GM08714 (cell line): ENCODE results near the gene MPPED1.

Experiments
- H3K4me3 ChIP-seq: fragments of 200-500 bp; sonication (Bioruptor generic); 2 replicates; pipeline ENCODE4 v1.5.1; 2014; ENCODE audit warnings: mild to moderate bottlenecking, low read length, inconsistent platforms
- ZNF274 ChIP-seq: IDR thresholded peaks from 2 replicates; pipeline ENCODE4 v1.6.1; 2012; ENCODE audit warnings: mild to moderate bottlenecking, low read depth, low read length

MPPED1 gene

DNA sequence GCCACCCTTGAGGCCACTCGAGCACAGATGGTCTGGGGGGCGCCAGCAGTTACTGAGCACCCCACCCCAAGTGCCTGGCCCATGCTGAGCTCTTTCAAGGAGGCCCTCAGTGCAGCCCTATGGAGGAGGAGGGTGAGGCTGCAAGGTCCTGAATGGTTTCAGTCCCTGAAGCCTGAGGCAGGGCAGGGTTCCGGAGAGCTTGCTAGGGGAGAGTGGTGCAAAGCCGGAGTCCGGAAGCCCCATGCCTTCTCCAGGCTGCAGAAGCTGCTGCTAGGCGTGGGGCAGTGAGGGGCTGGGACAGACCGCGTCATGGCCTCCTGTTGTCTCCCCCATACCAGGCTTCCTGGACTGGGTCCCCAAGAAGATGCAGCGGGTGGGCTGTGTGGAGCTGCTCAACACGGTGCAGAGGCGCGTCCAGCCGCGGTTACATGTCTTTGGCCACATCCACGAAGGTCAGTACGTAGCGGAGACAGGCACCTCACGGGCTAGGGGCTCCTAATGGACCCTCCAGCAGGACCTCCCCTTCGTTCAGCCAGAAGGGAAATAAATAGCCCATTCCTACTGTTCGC lies 90.6 kb downstream of the MPPED1 start:
- H3K4me3 ChIP-seq = no peak overlapping the region
- no peak for TF ChIP-seq ZNF274

GRCh38 chr22:43504068-43504467 lies 92.3 kb downstream of the MPPED1 start:
- TF ChIP-seq ZNF274 = no peak
- H3K4me3 ChIP-seq = no peak overlapping the region

GRCh38 chr22:43504666-43505261 lies 93.0 kb downstream of the MPPED1 start:
- no peak overlapping the region for H3K4me3 ChIP-seq
- TF ChIP-seq ZNF274 = no peak

DNA sequence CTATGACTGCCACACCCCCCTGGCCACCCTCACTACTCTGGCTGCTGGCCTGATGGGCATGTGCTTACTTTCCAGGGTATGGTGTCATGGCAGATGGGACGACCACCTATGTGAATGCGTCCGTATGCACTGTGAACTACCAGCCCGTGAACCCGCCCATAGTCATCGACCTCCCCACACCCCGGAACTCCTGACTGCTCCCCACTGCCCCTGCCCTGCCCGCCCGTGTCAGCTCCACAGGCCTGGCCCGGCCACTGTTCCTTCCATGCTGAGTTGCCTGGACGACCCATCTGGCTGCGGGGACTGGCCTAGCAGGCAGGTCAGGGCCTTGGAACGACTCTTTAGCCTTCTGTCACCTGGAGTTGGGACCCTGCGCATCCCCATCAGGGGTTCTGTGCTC lies 93.6 kb downstream of the MPPED1 start:
- TF ChIP-seq ZNF274 = no peak
- H3K4me3 ChIP-seq = no peak overlapping the region

GRCh38 chr22:43505896-43506295 lies 94.1 kb downstream of the MPPED1 start:
- no peak for TF ChIP-seq ZNF274
- H3K4me3 ChIP-seq = no peak overlapping the region

GRCh38 chr22:43506487-43506886 lies 94.7 kb downstream of the MPPED1 start:
- H3K4me3 ChIP-seq = no peak overlapping the region
- TF ChIP-seq ZNF274 = no peak

DNA sequence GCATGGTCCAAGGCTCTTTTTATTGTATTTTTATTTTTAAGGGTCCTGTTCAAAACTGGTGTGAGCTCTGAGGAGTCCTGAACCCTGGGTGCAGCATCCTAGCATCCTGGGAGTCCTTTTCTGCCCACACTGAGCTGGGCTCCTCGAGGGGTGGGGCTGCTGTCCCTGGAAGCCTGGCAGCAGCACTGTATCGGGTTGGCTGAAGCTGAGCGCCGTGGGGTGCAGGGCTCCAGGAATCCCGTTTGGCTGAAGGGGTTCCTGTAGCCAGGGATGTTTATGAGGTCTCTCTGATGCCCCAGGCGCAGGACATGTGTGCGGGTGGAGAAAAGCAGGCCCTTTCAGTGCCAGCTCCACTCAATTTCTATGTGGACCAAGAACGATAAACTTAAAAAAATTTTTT lies 95.4 kb downstream of the MPPED1 start:
- TF ChIP-seq ZNF274 = no peak
- no peak overlapping the region for H3K4me3 ChIP-seq

DNA sequence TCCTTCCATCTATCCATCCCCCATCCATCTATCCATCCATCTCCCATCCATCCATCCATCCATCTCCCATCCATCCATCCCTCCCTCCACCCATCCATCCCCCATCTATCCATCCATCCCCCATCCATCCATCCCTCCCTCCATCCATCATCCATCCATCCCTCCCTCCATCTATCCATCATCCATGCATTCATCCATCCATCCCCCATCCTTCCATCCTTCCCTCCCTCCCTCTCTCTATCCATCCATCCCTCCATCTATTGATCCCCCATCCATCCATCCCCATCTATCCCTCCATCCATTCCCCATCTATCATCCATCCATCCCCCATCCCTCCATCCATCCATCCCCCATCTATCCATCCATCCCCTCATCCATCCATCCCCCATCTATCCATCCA lies 96.7 kb downstream of the MPPED1 start:
- no peak overlapping the region for H3K4me3 ChIP-seq
- TF ChIP-seq ZNF274 = no peak

GRCh38 chr22:43509337-43509736 lies 97.5 kb downstream of the MPPED1 start:
- no peak overlapping the region for H3K4me3 ChIP-seq
- TF ChIP-seq ZNF274 = no peak

DNA sequence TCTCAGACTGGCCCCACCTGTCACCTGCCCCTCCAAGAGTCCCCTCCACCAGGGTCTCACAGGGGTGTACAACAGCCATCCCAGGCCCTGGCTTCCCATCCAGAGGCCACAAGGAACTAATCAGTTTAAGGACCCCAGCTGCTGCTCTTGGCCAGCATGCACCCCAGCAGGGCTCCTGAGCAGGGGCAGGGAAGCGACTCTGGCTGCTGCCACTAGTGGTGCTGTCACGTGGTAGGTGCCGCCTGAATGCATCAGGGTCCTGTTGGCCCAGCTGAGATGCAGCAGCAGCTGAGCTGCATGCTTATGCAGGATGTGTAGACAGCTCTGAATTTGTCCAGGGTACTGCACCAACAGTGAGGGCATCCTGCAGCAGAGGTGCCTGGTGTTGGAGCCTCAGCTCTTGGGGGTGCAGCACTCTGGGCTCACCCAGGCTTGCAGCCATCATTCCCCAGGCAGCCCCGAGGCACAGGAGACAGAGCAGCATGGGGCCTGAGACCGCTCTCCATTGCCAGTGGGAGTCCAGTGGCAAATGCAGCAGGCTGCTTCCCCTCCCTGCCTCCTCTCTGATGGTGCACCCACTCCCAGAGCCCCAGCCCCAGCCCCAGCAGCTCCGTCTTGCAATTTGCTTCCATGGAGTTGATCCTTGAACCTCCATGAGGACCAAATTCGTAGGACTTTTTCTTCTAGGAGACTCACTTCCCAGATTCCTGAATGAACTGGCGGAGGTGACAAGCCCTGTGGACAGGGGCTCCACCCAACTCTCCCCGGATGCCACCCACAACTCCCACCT lies 98.7 kb downstream of the MPPED1 start:
- H3K4me3 ChIP-seq = no peak overlapping the region
- TF ChIP-seq ZNF274 = no peak

DNA sequence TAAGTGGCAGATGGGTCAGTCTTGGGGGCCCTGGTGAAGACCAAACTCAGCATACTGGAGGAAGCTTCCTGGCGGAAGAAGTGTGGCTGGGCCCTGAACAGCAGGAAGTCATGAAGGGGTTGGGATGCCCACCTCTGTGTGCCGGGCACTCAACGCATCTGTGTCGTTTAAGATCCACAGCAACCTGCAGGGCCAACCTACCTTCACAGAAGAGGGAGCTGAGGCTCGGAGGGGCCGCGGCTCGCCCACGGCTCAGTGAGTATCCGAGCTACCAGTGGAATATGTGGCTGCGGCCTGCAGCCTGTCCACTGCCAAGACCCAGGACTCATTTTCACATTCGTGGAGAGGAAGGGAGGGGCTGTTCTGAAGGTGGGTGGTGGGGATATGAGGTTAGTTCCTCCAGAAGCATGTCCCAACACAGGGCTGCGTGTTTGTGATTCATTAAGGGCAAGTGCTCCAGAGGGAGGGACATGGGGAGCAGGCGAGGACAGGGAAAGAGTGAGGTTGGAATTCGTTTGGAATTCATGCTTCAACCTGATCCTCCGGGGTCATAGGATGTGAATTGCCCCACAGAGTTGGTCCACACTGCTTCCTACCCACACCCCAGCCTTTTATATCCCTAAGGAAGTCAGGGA lies 99.6 kb downstream of the MPPED1 start:
- H3K4me3 ChIP-seq = no peak overlapping the region
- no peak for TF ChIP-seq ZNF274

DNA sequence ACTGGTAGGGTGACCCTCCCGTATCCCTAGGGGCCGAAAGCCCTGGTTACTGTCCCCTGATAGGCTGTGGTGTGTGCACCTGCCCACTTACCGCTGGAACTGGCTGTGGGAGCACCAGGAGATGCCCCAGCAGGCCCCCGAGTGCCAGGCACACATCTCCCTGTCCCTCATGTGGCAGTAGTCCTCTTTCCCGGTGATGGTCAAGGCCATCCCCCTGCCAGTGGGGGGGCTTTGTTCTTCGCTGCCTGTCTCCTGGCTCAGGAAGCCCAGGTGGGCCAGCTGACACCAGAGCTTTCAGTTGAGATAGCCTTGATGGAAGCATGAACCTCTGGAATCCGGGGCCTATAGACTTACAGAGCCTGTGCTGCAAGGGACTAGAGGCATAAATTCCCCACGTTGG lies 100.5 kb downstream of the MPPED1 start:
- no peak for TF ChIP-seq ZNF274
- no peak overlapping the region for H3K4me3 ChIP-seq

DNA sequence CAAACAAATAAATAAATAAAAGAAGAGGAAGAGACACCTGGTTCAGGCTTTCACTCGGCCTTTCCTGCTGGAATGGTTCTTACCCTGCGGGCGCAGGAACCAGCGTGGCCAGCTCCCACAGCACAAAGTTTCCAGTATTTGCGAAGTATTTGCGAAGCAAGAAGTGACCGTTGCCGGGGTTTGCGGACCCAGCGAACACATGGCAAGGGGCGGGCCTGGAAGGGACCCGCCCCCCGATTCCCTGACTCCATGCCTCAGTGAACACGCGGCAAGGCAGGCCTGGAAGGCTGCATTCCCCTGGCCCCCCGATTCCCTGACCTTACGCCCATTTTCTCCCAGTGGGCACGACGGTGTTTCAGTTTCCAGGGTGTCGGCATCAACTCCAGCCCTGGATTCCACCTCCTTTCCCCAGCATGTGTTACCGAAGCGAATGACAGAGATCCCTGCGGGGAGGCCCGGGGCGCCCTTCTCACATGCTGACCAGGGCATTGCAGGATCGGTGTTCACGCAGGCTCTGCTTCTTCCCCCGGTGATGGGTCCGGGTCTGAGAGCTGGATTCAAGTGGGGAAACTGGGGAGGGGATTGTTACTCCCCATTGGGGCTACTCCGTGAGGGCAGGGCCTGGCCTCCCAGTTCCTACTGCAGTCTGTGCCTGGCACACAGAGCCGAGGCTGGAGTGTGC lies 102.8 kb downstream of the MPPED1 start:
- H3K4me3 ChIP-seq = no peak overlapping the region

GRCh38 chr22:43515411-43515810 lies 103.6 kb downstream of the MPPED1 start:
- no peak overlapping the region for H3K4me3 ChIP-seq
- TF ChIP-seq ZNF274 = no peak

More for the DNA sequence above, 102.8 kb downstream of the MPPED1 start:
- TF ChIP-seq ZNF274 = no peak
